Measurements from ENCODE around the gene FKBP10. TPM values are rescaled to one million over a fixed set of nuclear protein-coding genes. Genes with fewer than 3 reads are reported as not detected.

FKBP10 gene
- total and polyA plus RNA-seq, 10 of the 15 experiments (the other 5 are each of a cell fraction or from before 2014, with no cell fraction given), result 0.02 to 4.7 (median 1.8) TPM

DNA sequence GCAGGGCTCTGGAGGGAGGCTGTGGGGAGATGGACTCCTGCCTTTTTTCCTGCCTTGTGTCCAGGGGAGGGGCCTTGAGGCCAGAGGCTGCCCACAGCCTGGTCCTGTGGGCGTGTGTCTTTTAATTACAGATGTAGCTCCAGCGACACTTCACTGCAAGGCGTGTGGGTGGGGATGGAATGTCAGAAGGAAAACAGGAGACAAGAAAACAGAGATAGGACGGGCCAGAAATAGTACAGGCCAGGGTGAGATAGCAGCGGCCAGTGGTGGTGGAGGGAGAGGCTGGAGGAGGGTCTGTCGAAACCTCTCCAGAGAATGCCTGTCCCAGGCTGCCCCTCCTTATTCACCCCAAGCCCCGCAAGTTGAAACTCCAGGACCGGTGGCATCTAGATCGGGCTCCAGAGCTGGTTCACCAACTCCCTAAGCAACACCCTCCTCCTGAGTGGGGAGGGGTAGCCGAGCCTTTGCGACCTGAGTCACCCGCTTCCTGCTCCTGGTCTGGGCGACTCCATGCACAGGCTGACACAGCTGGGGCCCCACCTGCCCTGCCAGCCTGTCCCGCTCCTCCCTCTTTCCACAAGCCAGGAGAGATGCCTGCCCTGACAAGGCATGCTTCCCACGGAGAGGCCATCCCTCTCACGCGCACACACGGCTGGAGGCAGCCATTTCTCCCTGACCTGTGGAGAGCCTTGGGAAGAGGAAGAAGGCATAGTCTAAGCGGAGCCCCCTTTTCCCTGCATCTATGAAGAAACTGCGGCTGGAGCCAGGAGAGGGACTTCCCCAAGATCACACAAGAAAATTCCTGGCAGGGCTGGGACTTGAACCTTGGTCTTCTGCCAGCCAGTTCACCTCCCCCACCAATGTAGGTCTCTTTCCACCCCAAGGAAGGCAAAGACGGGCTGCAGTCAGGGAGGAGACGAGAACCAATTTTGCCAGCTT is 19.7 kb upstream of the FKBP10 start:
- H3K27me3 ChIP-seq (replicated peaks in 1 of 2; ENCODE audit: control insufficient read depth in 2 of 2, insufficient read depth in 2 of 2, low read length in 1 of 2), result no peaks in the 10 kb centered on the region
- no peak for ATAC-seq
- no peak overlapping the region for H3K4me2 ChIP-seq (ENCODE audit: control insufficient read depth, insufficient read depth)
- intact Hi-C loops (cut with micrococcal nuclease; ENCODE audit: unreplicated experiment) (no loop called here), in situ Hi-C loops (cut with MboI) (no loop called here)
- no peak overlapping the region for H3K4me3 ChIP-seq
- H3K36me3 ChIP-seq (ENCODE audit: control insufficient read depth in 2 of 2, insufficient read depth in 2 of 2, low read length in 1 of 2), result no peaks in the 10 kb centered on the region
- CTCF ChIA-PET, result no interaction called here
- no peaks in the 10 kb centered on the region for H3K4me1 ChIP-seq (ENCODE audit: control insufficient read depth, insufficient read depth, low read length)
- RAD21 ChIA-PET (ENCODE audit: unreplicated experiment), result no interaction called here
- no peaks in the 10 kb centered on the region for H3K79me2 ChIP-seq (ENCODE audit: control insufficient read depth, insufficient read depth, low read length)
- WGBS (ENCODE audit: insufficient coverage, insufficient replicate concordance, low lambda C conversion rate, missing lambda C conversion rate), result 32% methylated on average over 21 of the region's 22 CpGs
- SMC1A ChIA-PET (ENCODE audit: uncharacterized antibody, unreplicated experiment), result no interaction called here
- H3K9ac ChIP-seq (ENCODE audit: control insufficient read depth, insufficient read depth, low read length), result no peak overlapping the region
- no peak overlapping the region for H3K27ac ChIP-seq (ENCODE audit: control insufficient read depth, insufficient read depth)
- H4K20me1 ChIP-seq (ENCODE audit: control insufficient read depth, insufficient read depth), result no peaks in the 10 kb centered on the region
- no peak overlapping the region for H2AFZ ChIP-seq (ENCODE audit: control insufficient read depth, low read depth, low read length)
- no peak for TF ChIP-seq EGR1 (IDR thresholded peaks at IDR 0.05; ENCODE audit: borderline replicate concordance in 1 of 2, low read depth in 2 of 2, low read length in 2 of 2)
- TF ChIP-seq NFYB (IDR thresholded peaks at IDR 0.05; ENCODE audit: insufficient read depth, low read depth, low read length), result no peak
- TF ChIP-seq EZH2 (IDR thresholded peaks at IDR 0.05; ENCODE audit: borderline replicate concordance, control insufficient read depth, low read depth, low read length), result no peak
- TF ChIP-seq MXI1 (IDR thresholded peaks at IDR 0.05; ENCODE audit: low read depth, low read length), result no peak
- TF ChIP-seq ZNF217 (IDR thresholded peaks at IDR 0.05), result no peak
- TF ChIP-seq IRF4 (IDR thresholded peaks at IDR 0.05; ENCODE audit: low read depth, low read length), result no peak
- TF ChIP-seq TAF1 (IDR thresholded peaks at IDR 0.05; ENCODE audit: borderline replicate concordance, low read depth, low read length), result no peak
- no TSS peak for BruUV-seq (replicated peaks)
- DNase-seq (ENCODE audit: low read depth, low spot score), result no peak
- no peaks in the 10 kb centered on the region for H3K9me3 ChIP-seq (replicated peaks; ENCODE audit: control insufficient read depth, insufficient read depth, low read length)
- POLR2A ChIA-PET, result interaction anchor here (0.6 kb wide), 1 partner anchor 138 kb away, joined by 3 read pairs; no protein-coding TSS in a partner anchor
- no peak for FAIRE-seq

All from GM12878 (cell line).